CD4-positive, alpha-beta T cell treated with Interferon gamma for 1 hour (primary cell): ENCODE results near the gene ELFN1.

ENCODE experiments used
- DNase-seq: peaks from one replicate; pipeline ENCODE4 v3.0.0-alpha.2; 2020

ELFN1 gene

DNA sequence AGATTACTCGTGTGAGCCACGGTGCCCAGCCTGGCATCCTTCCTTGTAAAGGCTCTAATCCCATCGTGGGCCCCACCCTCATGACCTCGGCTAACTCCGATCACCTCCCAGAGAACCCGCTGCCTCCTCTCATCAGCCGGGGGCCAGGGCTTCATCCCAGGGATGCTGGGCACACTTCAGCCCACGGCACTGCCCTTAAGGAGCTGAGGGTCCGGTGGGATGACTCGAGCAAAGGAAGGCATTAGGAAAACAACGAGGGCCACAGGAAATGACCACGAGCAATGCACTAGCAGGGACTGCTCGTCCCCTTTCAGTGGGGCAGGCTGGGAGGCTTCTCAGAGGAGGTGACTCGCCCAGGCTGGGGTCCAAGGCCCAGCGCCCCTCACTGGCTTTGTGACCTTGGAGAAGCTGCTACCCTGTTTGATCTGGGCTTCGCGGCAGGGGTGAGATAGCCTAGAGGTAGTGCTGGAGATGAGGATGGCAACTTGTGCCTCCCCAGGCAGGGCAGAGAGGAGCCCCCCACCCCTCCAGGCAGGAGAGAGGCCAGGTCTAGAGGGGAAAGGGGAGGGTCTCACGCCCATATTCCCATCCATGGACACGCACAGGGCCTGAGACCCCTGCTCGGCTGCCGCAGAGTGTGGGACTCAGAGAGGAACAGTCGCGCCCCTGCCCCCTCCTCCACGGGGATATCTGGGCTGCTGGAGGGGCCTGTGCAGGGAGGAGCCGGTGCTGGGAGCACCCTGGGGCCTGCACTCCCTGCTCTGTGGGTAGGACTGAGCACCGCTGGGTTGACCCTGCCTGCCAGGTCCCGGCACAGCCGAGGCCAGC, 26.8 kb downstream of the ELFN1 start:
- no peak for DNase-seq

DNA sequence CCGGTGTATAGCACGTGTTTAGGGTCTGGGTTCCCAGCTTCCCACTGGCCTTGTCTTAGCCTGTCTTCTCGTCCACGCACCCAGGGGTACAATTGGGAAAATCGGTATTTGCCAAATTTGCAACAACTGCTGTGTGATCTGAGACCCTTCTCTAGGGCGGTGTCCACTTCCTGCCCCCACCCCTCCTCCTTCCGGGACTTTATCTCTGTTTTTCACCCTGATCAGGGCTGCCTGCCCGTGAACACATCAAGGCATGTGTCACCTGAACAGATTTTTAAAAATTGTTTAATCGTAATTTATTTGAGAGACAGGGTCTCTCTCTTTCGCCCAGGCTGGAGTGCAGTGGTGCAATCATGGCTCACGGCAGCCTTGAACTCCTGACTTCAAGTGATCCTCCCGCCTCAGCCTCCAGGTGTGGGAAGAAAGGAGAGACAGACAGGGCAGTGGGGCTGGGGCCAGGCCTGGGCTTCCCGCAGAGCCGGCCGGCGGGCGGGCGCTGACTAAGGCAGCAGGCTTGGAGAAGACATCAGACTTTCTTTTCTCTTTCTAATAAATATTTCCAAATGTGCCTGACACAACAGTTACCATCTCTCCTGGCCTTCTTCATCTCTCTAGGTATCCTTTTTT, 27.5 kb downstream of the ELFN1 start:
- no peak for DNase-seq

DNA sequence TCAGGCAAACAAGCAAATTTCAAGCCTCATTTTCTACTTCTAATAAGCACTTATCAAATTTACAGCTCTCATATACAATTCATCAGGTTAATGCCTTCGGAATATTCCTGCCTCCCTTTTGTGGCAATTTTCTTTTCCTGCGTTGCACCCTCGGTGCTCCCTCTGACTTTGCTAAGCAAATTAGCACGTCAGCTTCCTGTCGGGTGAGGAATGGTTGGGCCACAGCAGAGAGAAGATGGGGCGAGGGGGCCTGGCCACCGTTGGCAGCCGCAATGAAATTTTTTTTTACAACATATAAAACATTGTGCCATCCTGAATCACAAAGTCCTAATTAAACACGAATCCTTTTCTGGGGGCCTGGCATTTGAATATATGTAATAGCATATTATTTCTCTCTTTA, 28.1 kb downstream of the ELFN1 start:
- DNase-seq: no peak

DNA sequence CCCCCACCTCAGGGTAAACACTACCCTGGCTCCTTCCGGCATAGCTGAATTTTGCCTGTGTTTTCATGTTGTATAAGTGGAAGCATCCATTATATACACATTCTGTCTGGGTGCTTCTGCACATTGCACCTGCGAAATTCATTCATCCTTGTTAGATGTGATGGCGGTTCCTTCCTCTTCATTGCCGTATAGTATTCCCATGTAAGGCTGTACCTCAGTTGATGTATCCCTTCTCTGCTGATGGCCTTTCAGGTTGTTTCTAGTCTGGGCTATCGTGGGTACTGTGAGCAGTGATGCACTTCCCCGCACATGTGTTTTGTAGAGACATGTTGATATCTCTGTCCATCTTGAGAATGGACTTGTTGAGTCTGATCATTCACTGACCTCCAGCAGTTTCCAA, 28.9 kb downstream of the ELFN1 start:
- DNase-seq: no peak

DNA sequence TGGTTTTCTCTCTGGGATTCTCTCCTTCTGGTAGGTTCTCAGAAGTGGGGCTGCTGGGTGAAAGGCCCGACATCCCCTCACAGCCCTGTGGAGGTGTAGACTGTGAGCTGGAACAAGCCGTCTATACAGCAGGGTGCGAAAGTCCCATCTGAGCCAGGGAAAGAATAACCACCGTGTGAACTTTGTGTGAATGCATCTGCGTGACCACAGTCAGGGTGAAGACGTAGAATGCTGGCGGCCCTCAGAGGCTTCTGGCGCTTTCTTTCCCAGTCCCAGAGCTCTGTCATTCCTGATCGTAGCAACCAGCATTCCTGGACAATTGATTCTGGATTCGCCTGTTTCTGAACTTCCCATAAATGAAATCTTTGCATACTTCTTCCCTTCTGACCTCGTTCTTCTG, 30.0 kb downstream of the ELFN1 start:
- no peak for DNase-seq

DNA sequence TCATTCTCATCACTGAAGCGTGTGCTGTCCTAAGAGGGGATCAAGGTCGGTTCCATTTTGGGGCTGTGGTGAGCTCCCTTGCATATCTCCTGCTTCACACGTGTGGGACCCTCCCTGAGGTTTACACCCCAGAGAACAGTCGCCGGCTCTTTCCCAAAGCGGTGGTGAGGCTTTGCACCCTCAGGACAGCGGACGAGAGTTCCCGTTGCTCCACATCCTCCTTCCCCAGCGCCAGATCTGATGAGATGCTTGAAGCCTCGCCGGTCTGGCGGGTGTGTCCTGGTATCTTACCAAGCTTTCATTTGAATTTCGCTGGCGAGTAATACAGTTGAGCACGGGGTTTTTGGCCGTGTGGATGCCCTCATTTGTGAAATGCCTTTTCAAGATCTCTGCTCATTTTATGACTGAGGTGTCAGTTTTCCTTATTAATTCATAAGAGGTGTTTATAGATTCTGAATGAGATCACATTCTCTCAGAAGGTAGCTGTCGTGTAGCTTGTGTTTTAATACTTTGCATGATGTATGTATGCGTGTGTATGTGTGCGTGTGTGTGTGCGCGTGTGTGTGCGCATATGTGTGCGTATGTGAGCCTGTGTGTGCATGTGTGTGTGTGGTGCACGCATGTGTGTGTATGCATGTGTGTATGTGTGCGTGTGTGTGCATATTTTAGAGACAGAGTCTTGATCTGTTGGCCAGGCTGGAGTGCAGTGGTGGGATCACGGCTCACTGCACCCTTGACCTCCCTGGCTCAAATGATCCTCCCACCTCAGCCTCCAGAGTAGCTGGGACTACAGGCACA, 30.7 kb downstream of the ELFN1 start:
- DNase-seq: no peak

DNA sequence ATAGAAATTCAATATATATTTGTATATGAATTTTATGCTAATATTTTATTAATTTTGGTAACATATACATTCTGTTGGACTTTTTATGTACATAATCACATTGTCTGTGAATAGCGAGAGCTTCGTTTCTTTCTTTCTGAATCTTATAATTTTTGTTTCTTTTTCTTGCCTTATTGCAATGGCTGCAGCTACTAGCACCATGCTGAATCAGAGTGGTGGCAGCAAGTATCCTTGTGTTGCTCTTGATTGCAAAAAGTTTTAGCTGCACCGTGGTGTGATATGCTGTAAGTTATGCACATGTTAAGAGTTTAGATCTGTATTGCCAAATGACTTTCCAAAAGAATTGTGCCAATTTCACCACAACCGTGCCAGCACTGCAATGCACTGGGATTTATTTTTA, 32.6 kb downstream of the ELFN1 start:
- no peak for DNase-seq

DNA sequence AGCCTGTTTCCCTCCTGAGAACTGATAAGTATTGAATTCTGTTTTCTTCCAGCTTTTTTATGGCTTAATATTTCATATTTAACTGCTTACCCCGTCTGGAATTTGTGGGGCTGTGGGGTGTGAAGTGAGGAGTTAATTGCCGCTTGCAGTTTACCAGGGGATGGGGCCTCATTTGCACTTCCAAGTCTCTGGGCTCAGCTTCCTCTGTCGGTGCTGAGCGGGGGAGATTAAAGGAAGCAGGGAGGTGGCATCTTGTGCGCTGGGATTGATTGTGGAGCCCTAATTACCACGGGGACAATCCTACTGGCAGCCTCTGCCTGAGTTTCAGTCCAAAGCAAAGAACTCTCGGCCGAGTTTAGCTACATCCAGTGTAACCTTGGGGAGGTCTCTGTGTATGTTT, 33.4 kb downstream of the ELFN1 start:
- no peak for DNase-seq

DNA sequence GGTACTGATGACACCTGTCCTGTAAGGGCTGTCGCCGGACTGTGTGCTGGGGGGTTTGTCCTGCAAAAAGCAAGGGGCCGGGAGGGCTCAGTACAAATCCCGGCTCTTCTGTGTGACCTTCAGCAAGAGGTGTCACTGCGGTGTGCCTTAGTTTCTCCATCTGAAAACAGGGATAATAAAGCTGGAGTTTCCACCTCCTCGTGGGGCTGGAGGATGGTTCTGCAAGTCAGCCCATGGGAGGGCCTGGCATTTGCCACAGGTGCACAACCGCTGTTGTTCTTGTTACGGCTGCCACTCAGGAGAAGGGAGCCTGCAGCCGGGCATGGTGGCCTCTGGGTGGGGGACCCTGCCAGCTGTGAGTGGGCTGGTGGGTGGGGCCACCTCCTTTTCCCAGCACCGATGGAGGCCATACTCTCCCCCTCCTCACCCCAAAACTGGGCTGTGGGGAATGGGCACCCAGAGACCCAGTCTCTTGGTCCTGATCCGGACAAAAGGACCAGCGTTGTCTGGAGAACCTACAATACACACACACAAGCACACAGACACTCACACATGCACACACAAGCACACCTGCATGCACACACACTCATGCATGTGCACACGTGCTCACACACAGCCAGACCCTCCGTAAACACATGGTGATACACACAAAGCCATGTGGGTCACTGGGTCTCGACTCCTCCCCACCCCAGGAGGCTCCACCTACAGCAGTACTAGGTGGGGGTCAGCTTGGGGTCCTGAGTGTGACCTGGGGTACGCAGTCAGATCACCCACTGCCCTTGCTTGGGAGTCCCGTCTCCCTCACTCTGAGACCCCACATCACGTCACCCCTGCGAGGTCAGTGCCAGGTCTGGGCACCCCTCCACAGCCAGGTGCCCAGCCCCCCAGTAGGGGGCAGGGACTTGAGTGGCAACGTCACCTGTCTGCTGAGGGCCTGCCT, 34.1 kb downstream of the ELFN1 start:
- no peak for DNase-seq

DNA sequence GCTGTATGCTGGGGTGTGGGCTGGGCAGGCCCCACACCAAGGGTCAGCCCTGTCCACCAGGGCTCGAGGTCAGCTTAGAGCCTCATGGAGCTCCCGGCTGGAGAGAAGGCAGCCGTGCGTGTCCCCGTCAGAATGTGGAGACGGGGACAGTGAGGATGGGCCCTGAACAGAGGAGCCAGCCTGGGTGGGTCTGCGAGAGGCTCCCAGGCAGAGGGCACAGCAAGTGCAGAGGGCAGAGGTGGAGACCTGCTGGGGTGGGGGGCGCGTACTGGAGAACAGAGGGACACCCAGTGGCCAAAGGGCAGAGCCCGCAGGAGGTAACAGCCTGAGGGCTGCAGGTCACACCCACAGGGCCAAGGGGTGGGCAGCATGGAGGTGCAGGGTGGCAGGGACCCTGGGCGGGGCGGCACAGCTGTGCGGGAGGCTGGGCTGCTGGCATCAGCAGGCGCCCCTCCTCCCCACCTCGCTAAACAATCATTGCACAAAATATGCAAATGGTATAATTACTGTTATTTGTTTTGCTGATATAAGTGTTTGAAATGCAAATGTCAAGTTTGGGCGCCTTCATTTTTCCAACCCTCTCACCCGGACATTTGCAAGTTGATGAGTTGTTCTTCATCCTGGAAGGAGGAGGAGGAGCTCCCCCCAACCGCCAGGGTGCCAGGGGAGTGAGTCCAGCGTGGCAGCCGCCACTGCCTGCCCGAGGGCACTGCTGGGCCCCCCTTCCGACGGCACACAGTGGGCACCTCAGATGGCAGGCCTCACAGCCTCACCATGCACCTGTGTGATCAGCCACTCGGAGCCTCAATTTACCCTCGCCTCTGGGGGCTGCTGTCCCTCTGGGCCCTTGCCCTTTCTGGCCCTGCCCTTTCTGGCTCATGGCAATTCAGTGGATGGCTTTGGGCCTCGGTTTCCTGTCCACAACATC, 35.0 kb downstream of the ELFN1 start:
- no peak for DNase-seq

DNA sequence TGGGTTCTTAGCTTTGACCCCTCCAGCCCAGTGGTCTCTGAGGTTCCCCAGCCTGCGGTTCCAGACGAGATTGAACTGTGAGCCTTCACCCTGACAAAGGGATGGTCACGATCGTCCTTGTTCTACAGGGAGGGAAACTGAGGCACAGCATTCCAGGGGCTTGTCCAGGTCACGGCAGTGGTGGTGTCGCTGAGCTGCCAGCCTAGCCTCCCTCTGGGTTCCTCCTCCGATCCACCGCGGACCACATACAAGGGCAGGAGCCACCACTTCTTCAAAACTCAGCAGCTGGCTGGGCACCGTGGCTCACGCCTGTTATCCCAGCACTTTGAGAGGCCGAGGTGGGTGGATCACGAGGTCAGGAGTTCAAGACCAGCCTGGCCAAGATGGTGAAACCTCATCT, 35.8 kb downstream of the ELFN1 start:
- no peak for DNase-seq

DNA sequence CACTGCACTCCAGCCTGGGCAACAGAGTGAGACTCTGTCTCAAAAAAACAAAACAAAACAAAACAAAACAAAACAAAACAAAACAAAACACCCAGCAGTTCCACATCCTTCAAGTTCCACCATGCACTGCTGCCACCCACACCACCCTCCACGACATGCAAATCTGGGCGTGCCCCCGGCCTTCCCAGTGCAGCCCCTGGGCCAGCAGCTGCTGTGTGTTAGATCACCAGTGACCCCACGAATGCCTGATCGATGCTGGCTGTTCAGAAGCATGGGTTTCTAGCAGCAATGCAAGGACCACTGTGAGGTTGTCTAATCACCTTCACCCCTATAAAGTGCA, 36.3 kb downstream of the ELFN1 start:
- no peak for DNase-seq

DNA sequence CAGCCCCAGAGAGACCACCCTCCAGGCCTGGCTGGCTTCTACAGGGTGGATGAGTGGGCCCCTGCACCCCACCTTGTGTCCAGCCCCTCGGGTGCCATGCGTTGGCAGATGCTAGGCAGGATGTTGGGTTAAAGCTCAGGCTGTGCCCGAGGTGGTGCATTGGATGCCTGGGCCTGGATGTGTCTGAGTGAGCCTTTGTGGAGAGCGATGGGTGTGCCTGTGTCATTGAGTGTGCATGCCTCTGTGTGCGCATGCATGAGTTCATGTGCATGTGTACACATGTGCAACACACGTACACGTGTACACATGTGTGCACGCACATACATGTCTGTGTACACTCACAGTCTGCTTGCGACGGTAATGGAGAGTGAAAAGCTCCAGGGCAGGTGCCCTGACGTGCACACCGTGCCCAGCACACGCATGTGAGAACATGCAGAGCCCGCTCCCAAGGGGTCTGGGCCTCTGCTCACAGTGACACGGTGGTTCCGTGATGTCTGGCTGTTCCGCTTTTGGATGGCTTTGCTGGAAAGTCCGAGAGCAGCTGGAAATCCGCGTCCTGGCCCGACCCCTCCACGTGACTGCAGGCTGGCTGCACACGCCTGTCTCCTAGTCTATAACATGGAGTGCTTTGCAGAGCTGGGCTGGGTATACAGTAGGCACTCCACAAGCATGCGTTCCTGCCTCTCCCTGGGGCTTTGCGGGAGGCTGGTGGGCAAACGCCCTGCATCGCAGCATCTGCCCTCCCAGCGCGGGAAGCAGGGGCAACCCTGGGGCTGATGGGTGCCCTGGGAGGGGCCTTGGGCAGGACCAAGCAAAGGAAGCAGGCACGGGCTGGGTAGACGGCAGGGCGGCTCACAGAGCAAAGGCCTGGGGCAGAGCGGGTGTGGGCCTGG, 36.9 kb downstream of the ELFN1 start:
- DNase-seq: no peak

DNA sequence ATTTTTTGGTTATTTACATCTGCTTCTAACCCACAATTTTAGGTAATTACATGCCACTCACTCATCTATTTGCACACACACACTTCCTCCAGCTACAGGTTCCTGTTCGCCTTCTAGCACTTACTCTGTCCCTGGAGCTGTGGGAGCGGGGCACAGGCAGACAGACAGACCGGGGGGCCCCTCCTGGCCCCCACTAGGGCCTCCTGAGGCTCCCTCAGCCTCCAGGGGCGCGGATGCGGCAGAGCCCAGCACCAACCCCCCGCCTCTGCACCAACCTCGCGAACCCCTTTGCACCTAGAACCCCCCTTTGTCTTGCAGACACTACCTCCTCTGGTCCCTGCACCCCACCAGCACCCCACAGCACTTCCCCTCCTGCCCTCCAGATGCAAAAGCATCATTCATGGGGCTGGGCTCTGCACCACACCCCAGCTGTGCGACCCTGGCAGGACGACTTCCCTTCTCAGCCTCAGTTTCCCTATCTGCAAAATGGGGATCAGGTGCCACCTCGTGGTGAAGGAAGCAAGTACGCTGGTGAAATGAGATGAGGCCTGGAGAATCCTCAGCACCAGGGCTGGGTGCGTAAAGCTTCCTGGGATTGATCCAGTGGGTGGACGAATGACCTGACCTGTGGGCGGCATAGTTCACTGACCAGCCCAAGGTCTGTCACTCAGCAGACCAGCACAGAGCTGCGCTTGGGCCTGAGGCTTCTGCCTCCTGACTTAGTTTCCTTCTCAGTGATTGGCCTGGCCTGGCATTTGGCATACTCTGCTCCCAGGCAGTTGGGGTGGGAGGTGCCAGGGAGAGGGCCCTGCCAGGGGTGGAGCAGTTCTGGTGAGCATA, 37.9 kb downstream of the ELFN1 start:
- no peak for DNase-seq

DNA sequence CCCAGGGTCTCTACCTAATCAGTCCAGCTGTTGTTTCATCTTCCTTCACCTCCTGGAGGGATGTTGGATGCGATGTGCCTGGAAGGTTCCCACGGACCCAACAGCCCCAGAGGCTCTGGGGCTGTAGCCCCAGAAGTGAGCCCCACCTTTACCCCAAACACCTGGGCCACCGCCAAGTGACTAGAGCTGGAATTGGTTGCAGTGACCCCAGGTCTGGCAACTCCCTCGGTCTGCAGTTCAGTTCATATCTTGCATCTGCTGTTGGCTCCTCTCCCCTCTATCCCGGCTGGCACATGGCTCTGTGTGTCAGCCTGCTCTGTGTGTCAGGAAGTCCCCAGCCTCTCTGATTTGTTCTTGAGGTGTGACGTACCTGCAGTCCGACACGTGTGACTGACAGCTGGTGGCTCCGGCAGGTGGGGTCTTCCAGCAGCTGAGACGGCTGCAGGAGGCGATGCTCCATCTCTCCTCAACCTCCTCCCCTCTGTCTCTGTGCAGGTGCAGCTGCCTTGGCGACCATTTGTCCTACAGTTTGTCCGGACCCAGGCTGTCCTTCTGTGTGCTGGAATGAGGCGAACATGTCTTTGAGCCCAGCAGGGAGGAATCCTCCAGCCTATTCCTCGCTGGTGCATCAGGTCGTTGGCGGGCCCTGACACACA, 38.6 kb downstream of the ELFN1 start:
- no peak for DNase-seq

DNA sequence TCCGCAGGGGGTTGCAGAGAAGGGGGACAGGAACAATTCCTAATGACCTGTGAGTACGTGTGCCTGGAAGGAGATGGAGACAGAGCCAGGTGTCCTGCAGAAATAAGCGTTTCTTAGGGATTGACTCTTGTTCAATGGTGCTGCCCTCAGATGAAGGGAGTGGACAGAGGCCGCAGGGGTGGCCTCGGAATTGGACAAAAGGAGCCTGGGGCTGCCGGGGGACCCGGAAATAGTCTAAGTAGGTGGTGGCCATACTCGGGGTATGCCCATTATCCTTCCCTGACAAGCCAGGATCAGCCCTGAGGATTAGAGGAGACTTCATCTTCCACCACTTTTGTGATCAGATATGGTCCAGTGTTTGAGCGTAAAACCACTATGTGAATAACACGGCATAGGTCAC, 39.2 kb downstream of the ELFN1 start:
- no peak for DNase-seq

DNA sequence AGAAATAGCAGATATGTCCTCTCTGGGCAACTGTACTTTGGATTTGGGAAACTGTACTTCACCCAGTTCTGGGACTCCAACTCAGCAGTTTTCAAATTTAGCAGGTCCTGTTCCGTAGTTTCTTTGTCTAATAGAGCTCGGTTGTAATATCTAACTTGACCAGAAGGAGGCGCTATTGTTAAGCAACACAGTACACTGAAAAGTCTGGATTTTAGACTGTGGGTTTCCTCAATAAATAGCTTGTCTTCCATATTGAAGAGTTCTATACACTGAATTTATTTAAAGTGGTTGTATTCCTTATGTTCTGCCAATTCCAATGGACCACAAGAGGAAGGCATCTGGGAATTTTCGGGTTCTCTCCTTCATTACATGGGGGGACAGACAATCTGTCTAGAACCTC, 39.8 kb downstream of the ELFN1 start:
- DNase-seq: no peak

DNA sequence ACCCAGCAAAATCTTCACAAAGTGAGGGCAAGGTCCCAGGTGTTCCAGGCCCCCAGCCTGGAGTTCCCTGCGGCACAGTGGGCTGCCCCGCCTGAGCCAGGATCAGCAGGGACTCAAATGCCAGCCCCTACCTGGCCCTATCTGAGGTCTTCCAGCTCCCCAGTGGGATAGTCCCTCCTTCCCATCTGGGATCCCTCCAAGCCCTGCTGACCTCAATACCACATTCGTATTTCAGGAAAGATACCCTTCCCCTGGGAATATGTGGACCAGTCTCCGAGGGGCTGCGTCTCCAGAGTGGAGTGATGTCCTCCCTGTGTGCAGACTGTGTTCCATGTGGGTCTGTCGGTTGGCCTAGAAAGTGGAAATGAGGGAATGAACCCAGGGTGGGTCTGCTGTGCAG, 40.9 kb downstream of the ELFN1 start:
- no peak for DNase-seq

DNA sequence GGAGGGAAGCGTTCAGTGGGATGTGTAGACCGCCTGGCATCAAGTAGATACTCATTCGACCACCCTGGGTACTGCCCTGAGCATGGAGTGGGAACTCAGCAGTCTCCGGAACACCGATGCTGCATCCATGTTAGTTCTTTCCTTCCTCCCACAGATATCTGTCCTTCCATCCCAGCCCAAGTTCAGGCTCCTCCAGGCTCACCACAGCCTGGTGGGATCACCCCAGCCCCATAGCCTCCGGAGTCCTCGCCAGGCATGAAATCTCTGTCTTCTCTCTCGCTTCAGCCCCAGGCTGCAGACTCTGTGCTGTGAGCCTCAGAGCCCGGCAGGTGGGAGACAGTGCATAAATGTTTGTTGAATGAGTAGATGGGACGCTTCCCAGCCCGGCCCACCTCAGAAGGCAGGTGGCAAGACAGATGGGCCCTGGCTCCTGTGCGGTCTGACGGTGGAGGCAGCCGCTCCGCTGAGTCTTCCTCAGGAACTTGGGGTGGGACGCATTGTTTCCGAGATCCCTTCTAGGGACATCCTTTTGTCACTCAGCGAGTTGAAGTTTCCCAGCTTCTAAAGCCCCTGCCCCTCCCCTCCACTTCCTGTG, 42.9 kb downstream of the ELFN1 start:
- no peak for DNase-seq
